PC-9 (cell line): ENCODE results near the gene PEPD.

ENCODE experiments used
- EZH2 ChIP-seq: fragments of 200-600 bp; sonication (generic); IDR thresholded peaks from 2 replicates; pipeline ENCODE4 v1.8.0; 2017; ENCODE audit warnings: antibody characterized with exemption, low read depth
- TF ChIP-seq, protein P1 (sequence below): fragments of 200-600 bp; sonication (generic); conservative IDR thresholded peaks from 2 replicates; pipeline ENCODE4 v1.6.1; 2017; ENCODE audit warnings: mixed run types, antibody characterized with exemption, mild to moderate bottlenecking, moderate library complexity

DNA sequence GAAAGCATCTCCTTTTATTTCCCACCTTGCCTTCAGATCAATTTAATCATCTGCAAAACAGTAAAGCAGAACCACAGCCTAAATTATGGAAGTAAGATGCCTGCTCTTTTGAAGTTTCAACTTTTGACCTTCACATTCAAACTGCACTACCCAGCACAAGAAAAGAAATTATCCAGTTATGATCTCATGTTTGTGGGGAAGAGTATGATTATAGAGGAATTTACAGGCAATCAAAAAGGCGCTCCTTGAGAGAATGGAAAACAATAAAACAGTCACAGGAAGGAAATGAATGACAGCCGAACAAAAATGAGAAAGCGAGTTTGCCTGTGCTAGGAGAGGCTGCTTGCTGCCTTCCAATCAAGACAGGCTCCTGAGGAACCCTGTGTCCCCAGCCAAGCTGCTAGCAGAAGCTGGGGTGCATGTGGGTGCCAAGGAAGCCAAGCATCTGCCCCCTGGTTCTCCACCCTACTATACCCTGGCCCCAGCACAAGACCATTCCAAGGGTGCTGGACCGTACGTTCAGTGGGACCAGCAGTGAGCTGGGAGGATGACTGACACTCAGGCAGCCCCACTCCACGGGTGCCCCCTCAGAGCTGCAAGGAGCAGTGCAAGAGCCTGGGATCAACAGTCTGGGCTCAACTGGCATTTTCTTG, 47.8 kb downstream of the PEPD start:
- TF ChIP-seq, protein P1, sequence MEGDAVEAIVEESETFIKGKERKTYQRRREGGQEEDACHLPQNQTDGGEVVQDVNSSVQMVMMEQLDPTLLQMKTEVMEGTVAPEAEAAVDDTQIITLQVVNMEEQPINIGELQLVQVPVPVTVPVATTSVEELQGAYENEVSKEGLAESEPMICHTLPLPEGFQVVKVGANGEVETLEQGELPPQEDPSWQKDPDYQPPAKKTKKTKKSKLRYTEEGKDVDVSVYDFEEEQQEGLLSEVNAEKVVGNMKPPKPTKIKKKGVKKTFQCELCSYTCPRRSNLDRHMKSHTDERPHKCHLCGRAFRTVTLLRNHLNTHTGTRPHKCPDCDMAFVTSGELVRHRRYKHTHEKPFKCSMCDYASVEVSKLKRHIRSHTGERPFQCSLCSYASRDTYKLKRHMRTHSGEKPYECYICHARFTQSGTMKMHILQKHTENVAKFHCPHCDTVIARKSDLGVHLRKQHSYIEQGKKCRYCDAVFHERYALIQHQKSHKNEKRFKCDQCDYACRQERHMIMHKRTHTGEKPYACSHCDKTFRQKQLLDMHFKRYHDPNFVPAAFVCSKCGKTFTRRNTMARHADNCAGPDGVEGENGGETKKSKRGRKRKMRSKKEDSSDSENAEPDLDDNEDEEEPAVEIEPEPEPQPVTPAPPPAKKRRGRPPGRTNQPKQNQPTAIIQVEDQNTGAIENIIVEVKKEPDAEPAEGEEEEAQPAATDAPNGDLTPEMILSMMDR: no peak
- TF ChIP-seq EZH2: no peak
